GM21367 (cell line): ENCODE results near the gene TECPR1.
A peak's percentile ranks its signal among the peaks of the same experiment; 100 is the strongest.

Experiments
- ATAC-seq: cut with Tn5 transposase; IDR thresholded peaks from one replicate; pipeline ENCODE4 v1.9.1; 2021; ENCODE audit not compliant: unreplicated experiment

TECPR1 gene

DNA sequence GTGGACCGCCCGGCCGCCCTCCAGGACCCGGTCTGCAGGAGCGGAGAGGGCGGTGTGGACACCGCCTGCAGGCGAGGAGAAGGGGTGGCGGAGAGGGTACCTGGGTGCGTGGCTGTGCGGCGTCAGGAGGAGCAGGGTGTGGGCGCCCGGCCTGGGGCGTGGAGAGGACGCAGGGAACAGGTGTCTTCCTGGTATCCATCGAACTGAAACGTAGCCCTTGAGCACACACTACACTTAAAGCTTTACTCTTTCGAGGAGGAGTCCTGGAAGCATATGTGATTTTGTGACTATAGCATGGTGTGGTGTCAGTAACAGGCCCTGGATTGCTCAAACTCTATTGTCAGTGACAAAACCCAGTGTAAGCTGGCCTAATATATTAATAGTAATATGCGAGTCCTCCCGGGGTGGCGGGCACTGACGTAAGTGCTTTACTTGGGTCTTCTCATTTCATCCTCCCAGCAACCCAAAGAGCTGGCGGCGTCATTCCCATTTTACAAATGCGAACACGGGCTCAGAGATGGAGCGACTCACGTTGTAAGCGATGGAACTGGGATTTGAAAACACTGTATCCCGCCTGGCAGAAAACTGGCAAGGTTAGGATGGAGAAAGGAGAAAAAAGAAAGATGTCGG, 508 bp upstream of the TECPR1 start:
- peak; percentile 32 for ATAC-seq

DNA sequence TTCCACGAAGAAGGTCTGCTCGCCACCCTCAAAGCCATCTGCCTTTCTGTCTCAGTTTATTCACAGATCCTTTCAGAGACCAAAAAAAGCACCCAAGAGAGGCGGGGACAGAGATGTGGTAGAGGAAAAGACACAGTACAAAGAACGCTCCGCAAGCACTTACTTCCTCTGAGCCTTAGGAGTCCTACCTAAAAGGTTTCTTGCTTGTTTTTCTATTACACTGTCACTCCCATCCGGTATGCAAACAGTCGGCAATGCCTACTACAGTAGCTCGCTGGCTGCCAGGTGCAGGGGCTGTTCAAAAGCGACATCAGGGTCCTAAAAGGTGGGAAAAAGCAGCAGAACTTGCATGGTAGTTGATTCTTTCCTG, 816 bp downstream of the TECPR1 start:
- ATAC-seq = no peak

DNA sequence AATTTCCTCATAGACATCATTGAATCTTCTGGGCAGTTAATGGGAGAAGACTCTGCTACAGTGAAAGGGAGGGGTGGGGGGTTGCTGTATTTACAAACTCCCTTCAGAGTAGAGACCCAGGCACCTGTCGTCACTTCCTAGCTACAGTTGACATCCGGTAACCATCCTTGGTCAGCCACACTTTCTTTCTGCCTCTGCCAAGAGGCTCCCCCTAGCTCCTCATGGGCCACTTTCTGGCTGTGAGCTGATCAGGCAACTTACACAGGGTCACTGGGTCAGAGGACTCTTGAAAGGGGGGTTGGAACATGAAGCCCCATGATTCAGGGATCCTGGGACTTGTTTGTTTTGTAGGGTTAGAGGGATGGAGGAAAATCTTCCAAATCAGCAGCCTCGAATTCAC, 1.2 kb downstream of the TECPR1 start:
- no peak for ATAC-seq

DNA sequence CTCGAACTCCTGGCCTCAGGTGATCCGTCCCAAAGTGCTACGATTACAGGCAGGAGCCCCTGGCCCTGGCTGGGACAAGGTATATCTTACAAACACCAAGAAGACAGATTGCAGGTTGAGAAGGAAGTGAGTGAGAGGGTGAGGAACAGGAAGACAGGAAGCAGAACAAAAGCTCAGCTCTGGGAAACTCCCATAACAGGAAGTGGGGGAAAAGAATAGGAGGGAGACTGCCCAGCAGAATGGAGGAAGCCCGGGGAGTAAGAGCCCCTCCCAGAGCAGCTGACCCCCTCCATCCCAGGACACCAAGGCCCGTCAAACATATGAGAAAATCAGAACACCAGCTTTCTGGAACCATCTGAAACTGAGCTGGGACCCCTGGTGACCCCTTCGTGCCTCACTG, 2.9 kb downstream of the TECPR1 start:
- ATAC-seq = no peak

DNA sequence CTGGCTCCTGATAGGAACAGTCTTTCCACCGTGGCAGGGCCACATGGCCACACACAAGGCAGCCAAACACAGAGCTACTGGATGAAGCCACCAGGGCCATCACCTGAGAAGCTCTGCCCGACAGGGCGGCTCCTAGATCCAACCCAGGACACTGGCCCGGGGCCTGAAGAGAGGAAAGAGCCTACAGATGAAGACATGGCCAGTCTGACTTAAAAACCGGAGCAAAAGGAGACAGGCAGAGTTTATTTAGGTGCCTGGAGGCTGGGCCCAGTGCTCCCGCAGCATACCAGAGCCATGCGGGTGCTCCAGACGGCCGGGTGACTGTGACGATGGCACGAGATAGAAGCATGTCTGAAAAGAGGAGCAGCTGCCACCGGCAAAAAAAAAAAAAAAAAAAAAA, 3.9 kb downstream of the TECPR1 start:
- ATAC-seq = no peak

DNA sequence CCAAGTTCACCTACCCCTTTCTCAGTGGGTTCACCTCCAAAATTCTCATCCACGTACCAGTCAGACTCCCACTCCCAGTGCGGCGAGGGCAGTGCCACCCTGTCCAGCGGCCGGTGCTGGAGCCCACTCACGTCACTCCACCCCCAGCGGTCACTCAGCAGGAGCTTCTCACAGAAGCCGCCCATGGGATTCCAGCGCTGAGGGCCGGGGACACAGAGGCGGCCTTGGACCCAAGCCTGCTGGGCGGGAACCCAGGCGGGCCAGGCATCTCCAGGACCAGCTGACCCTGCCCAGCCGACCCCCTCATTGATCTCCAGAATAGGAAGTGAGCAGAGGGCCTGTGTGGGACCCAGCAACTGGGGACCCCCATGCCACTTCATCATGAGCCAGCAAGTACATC, 7.2 kb downstream of the TECPR1 start:
- ATAC-seq = no peak

DNA sequence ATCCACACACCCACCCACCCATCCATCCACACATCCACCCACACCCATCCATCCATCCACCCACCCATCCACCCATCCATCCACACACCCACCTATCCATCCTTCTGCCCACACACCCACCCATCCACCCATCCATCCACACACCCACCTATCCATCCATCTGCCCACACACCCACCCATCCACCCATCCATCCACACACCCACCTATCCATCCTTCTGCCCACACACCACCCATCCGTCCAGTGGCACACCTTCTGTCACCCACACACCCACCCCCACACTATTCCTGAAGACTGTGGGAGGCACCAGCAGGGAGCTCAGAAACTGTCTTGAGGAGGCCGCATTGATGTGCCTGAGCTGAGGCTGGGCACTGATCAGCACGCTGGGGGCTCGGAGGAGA, 9.1 kb downstream of the TECPR1 start:
- no peak for ATAC-seq

DNA sequence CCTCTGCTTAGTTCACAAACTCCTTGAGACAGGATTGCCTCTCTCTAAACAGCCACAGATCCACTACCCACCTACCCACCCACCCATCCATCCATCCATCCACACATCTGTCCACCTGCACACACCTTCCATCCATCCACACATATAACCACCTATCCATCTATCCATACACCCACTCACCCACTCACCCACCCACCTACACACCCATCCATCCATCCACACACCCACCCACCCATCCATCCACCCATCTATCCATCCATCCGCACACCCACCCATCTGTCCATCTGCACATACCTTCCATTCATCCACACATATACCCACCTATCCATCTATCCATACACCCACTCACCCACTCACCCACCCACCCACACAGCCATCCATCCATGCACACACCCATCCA, 9.7 kb downstream of the TECPR1 start:
- ATAC-seq = no peak

DNA sequence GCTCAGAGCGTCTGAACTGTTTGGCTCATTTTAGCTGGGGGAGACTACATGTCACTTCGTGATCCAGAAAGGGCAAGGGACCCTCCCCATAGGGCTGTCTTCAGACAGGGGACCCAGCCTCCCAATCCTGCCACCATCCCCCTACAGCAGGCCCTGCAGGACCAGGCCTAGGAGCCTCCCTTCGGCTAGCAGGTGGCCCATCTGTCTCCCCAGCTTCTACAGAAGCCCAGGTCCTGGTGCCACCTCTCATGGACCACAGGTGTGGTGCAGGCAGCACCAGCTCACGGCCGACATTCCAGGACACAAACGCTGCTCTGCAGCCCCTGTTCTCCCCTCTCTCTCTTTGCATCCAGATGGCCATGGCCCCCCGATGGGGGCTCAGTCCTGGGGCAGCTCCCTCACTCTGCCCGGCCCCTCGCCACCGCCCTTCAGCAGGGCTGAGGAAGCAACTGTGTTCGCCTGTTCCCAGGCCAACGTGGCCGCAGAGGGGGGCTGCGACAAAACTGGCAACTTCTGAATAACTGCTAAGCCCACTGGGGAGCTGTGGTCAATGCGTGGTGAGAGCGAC, 10.3 kb downstream of the TECPR1 start:
- no peak for ATAC-seq

DNA sequence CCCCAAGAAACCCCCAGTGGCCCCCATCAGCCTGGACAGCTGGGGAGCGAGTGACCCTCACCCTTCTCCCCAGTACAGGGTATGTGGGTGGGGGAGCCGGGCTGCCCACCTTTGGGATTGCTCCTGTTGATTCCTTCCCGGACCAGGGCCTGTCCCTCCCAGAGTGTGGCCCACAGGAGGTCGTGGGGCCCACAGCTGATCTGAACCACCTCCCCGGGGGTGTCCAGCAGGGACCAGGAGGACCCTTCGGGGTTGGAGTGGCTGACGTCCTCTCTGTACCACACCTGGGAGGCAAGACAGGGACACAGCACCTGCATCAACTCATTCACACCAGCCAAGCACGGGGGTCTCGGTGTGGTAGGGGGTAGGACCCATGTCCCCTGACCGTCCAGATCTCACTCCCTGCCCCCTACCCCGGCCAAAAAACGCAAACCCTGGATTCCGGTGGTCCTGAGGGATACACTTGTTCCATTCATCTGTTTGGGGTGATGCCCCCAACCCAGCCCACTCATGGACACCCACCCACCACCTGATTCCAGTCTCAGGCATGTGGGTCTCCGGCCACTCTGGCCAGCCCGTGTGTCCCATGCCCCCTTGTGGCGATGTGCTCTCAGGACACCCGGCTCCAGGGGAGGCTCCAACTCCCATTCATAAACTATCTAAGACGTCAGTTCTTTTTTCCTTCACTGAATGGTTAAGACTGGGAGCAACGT, 10.9 kb downstream of the TECPR1 start:
- no peak for ATAC-seq

DNA sequence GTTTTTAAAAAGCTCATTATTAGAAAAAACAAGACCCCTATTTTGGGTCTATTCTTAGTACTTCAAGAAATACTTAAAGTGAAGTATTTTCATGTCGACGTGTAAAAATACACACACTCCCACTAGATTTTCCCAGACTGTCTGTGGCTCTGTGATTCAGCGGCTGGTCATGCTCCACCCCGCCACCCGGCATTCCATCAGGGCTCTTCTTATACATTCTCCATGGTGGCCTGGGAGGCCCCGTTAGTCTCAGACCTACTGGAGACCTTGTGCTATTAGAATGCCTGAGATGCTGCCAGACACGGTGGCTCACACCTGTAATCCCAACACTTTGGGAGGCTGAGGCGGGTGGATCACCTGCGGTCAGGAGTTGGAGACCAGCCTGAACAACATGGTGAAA, 13.1 kb downstream of the TECPR1 start:
- ATAC-seq = no peak

DNA sequence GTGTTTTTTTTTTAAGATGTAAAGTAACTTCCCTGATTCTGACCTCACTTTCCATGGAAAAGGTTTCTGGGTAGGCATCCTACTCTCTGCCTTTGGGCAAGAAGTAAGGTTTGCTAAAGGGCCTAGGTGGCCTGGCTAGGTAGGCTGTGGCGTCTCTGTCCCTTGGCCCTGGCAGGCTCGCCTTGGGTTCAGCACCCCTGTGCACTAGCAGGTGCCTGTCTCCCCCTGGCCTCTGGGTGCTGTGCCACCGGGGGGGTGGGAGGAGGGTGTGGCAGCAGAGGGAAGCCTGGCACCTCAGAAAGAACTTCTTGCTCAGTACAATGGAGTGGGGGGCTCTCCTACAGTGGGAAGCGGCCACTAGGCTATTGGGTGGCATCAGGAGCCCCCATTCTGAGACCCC, 14.0 kb downstream of the TECPR1 start:
- no peak for ATAC-seq

DNA sequence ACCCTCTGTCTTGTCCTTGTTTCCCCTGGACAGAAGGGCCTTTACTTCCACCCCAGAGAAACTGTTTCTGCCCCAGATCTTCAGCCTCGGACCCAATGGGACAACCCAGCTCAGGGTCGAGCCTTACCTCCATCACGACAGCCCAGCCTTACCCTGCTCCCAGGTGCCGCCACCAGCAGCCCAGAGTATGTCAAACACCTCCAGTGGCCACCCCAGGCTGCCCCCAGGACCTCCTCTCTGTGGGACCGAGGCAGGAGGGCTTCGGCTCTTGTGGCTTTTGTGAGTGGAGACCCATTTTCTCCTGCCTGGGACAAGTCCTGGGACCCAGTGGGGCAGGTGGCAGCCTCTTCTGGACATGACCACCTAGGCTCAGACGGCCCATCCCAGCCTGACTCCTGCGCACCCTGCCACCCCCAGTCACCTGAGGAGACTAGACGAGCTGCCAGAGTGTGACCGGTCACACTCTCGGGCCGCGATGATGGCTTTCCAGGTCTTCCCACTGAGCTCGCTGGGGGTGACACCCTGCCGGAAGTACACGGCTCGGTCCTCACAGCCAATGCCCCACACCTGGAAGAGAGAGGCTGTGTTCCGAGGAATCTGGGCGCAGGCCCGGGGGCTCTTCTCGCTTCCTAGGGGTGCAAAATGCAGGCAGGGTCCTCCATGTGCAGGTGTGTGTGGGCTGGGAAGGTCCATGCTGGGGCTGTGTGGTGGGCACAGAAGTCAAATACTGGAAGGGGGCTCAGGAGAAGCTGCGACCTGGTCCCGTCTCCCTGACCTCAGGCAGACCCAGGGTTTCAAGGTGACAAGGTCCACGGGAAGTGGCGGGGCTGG, 15.5 kb downstream of the TECPR1 start:
- ATAC-seq = no peak

DNA sequence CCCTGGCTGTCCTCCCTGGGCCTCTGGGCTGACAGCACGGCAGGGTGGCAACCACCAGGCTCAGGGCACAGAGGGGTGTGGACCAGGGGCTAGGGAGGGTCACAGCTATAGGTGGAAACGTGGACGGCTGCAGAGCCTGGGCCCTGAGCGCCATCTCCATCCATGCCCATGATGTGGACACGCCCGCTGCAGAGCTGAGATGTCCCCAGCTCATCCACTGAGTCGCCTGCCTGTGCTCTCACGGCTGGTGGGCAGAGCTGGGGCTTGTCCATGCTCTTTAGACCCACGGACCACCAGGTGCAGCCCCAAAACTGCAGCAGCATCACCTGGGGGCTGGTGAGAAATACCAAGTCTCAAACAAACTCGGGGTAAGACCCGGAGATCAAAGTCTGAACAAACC, 16.1 kb downstream of the TECPR1 start:
- no peak for ATAC-seq

DNA sequence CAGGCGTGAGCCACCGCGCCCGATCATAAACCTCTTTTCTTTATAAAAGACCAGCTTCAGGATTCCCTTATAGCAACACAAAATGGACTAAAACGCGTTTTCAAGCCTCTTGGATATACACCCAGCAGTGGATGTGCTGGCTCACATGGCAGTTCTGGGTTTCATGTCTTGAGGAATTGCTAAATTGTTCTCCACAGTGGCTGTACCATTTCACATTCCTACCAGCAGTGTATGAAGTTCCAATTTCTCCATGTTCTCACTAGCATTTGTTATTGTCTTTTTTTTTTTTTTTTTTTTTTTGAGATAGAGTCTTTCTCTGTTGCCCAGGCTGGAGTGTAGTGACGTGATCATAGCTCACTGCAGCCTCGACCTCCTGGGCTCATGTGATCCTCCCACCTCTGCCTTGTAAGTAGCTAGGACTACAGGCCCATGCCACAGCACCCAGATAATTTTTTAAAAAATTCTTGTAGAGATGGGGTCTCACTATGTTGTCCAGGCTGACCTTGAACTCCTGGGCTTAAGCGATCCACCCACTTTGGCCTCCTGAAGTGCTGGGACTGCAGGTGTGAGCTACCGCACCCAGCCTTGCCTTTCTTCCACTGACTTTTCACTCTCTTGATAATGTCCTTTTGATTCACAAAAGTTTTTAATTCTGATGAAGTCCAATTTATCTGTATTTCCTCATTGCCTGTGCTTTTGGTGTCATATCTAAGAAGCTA, 17.4 kb downstream of the TECPR1 start:
- ATAC-seq = no peak

DNA sequence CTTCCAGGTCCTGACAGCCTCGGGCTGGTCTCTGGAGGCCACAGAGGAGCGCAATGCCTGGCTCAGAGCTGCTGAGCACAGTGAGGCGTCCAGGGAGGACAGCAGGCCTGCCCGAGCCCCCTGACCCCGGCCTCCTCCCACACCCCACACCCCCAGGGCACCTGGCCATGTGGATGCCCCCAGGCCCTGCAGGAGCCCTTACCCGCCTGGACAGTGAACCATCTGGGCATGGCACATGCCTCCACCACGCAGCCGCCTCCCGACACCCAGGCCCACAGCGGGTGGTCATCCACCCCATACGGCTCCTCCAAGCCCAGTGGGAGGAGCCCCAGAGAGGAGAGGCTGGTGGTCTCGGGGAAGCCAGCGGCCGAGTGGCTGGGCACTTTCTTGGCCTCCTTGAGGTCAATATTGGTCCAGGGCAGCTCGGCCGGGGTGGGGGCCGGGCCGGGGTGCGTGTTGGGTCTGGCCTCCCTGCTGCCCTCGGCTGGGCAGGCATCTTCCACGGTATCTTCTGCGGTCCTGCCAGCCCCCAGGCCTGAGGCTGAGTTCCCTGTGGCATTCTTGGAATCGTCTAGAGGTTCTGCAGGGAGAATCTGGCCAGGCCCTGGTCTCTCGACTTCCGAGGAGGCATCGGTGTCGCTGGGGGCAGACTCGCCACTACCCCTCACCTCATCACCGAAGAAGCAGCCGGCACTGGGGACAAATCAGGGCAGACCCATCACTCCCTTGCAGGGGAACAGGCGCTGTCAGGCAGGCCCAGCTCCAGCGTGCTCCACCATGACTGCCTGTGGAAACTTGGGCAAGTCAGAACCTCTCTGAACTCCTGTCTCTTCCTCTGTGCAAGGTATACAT, 18.6 kb downstream of the TECPR1 start:
- no peak for ATAC-seq

DNA sequence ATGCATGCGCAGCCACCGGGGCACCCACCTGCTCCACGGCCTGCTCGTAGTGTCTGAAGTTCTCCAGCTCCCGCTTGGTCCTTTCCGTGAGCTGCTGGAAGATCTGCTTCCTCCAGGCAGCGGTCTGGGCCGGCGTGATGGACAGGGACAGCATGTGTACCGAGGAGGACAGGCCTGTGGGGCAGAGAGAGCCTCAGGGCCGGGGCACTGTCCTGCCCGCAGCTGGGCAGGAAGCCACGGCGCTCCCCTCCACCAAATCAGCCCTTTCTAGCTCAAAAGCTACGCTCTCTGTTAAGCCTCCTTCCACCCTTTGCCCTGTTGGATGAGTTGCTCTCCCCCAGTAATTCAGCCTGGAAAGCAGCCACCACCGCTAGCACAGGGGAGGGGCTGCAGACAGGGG, 19.2 kb downstream of the TECPR1 start:
- no peak for ATAC-seq

DNA sequence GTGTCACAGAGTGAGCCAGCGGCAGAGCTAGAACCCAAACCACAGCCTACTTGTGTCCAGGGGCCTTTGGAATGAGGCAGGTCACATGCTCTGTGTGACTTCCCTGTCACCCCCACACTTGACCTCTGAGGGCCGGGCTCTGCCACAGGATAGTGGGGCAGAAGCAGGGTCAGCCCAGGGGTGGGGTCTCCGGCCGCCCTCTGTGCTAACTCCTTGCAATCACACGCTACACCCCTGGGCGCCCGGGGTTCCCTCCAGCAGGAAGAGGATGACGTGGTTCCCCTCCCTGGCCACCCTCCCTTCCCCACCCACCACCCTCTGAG, 19.8 kb downstream of the TECPR1 start:
- ATAC-seq = no peak

DNA sequence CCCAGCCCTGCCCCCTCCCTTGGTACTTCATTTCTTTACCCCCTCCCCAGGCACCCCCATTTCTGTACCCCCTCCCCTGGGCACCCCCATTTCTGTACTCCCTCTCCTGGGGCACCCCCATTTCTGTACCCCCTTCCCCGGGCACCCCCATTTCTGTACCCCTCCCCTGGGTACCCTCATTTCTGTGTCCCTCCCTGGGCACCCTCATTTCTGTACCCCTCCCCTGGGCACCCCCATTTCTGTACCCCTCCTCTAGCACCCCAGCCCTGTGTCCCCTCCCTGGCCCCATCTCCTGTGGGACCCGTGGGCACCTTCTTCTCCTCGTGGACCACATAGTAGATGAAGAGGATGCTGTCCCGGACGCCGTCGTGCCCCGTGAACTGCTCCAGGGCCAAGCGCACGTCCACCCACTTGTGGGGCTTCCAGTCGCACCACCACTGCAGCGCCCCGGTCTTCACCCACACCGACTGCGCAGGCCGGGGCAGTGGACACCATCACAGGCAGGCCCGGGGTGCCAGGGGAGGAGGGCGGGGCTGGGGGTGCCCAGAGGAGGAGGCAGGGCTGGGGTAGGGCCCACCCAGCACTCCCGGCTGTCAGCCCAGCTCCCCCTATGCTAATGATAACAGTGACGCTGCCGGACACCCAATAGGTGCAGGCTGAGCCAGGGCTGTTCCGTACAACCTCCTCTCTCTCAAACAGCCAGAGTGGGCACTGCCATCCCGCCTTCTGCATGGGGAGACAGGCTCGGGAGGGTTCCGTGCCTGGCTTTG, 20.4 kb downstream of the TECPR1 start:
- ATAC-seq = no peak
